ENCODE results near the gene SFSWAP.
"Not testable (repeated sequence)": the region's sequence is repeated elsewhere in the genome, so short reads cannot be mapped to it uniquely, and the experiment has no call there.

Gene SFSWAP

DNA sequence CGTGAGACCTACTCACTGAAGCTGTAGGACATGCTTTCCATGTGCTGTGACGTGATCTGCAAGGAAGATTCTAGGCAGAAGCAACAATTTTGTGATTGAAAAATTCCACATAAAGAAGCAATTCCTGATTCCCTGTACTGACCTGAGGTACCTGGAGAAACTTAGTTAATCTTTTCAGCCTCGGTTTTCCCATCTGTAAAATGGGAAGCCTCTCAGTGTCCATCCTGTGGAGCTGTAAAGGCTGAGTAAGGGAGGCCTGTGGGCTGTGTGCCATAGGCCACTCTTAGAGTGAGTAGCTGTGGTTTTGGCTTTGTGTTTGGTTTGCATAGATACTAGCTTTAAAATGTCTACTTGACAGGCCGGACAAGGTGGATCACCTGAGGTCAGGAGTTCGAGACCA lies 50.7 kb downstream of the SFSWAP start:
- no peak for DNase-seq (ENCODE audit: low spot score)

DNA sequence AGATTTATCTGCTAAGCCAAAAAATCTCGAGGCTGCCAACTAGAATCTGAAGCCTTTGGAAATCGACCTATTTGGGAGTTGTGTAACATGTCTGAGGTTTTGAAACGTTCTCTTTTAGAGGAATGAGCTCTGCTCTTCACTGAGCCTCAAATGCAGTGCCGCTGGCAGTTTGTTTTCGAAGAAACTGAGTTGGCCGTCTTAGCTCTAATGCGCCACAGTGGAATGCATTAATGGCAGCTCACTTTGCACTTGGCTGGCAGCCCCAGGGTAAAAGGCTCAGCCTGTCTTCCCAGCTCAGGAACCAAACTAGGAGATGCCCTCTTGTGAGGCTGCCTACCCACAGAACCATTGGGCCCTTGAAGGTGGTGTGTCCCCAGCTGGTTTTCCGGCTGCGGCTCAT lies 53.8 kb downstream of the SFSWAP start:
- DNase-seq (ENCODE audit: low spot score): no peak

DNA sequence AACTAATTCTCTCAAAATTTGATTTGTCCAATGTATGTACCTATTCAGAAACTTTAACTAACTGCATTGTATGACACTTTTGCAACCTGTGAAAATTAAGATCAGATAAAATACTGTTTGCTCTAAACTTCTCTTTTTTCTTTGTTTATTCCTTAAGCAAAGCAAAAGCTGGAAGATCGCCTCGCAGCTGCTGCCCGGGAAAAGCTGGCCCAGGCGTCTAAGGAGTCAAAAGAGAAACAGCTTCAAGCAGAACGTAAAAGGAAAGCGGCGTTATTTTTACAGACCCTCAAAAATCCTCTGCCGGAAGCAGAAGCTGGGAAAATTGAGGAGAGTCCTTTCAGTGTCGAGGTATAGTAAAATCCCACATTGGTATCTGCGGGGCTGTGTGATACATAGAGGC lies 55.1 kb downstream of the SFSWAP start:
- no peak for DNase-seq (ENCODE audit: low spot score)

DNA sequence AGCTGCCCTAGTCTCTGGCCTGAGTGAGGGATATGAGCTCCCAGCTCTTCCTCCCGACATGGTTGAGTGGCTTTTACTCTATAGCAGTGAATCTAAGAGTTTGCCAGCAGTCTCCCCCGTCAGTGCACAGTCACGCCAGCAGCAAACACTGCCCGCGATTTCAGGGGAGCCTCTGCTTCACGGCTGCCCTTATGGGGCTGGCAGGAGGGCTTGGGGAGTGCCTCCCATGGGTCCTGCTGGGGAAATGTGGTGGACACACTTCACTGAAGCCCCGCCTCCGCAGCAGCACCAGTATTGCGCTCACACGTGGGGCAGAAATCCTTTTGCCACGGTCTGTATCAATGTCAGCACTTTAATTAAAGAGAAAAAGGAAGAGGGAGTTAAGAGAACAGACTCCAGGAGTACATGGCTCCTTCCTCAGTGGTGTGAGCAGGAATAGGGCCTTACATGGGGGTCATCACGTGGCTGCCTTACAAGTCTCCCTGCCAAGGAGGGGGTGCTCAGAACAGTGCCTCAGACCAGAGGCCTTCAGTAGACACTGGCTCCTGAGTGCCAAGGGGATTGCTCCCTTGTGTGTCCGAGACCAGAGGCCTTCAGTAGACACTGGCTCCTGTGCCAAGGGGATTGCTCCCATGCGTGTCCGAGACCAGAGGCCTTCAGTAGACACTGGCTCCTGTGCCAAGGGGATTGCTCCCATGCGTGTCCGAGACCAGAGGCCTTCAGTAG lies 55.7 kb downstream of the SFSWAP start:
- no peak for DNase-seq (ENCODE audit: low spot score)

DNA sequence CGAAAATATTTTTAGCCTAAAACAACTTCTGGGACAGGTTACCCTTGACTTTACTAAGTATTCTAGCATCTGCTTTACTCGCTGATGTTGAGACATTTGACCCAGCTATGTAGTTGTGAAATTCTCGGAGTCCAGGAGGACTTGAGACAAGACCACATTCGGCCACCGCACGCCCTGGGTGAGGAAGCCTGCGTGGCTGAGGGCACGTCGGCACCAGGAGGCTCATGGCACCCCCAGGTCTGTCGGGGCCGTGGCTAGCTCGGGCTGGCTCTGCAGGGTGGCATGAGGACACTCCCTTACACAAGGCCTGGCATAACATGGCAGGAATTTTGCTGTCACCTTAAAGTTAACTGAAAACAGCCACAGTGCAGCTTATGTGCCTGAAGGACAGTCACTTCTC lies 59.2 kb downstream of the SFSWAP start:
- no peak for DNase-seq (ENCODE audit: low spot score)

DNA sequence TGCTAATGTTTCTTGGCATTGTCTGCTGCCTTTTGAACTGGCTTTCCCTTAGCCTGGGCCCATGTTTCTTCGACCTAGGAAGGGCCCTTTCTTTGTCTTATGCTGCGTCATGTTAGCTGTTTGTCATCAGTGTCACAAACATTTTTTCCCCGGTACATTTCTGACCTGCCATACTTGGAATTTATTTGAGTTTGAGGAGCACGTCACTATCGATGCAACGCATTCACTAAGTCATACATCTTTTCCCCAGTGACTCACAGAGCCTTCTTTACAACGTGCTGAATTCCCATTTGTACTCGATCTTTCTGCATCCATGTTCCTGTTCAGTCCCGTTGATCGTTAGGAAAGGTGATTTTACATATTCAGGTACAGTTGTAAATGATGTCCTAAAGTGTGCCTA lies 61.1 kb downstream of the SFSWAP start:
- no peak for DNase-seq (ENCODE audit: low spot score)

DNA sequence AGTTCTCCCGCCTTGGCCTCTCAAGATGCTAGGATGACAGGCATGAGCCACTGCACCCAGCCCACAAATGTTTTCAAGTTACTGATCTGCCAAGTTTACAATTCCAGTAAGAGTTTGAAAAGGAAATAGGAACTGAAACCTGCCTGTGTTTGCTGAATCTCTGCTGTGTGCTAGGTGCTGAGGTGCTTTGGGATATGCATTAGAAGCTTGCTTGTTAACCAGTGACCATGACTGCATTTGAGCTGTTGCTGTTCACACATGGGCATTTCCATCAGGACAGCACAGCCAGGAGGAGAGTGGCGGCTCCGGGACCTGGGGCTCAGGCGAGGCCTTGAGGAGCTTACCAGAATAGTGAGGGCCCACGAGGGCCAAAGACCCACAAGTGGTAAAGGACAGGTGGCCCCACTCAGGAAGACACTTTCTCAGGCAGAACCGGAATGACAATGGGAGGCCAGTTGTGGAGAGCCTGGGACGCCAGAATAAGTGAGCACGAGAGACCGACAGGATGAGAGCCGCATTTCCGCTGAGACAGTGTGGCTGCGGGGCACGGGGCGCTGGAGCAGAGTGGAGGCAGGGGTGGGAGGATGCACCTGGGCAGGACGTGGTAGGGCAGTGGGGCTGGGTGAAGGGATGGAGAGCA lies 62.8 kb downstream of the SFSWAP start:
- no peak for DNase-seq (ENCODE audit: low spot score)

DNA sequence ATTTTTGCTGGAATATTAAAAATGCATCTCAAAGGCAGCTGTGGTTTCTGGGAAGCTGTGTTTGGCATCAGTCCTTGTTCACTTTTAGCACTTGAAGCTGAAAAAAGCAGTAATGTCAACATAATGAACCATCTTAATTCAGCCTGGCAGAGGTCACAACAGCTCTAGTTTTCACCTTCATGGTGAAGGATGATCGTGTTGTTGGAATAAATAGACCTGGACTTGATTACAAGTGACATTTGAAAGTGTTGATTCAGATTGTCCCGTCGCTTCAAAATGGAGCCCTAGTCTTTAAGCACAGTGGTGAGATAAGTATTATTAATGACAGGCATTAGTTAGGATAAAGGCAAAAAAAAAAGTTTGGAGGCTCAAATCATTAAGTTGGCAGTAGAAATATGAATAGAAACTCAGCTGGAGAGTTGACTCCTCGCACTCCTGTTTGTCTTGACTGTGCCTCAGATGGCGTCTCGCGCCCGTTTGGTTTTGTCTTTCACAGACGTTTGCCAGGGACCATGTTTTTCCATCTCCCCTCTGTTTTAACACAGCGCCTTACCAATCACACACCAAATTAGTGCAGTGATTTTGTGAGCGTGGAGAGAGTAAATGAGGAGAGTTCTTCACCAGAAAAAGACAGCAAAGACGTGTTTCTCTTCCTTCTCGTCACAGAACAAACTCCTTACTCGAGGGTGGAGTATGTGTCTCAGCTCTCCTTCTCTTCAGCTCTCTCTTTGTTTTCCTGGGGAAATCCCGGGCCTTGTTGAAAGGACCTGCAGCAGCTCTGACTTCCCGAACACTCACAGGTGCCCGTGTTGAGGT lies 63.9 kb downstream of the SFSWAP start:
- no peak for DNase-seq (ENCODE audit: low spot score)

DNA sequence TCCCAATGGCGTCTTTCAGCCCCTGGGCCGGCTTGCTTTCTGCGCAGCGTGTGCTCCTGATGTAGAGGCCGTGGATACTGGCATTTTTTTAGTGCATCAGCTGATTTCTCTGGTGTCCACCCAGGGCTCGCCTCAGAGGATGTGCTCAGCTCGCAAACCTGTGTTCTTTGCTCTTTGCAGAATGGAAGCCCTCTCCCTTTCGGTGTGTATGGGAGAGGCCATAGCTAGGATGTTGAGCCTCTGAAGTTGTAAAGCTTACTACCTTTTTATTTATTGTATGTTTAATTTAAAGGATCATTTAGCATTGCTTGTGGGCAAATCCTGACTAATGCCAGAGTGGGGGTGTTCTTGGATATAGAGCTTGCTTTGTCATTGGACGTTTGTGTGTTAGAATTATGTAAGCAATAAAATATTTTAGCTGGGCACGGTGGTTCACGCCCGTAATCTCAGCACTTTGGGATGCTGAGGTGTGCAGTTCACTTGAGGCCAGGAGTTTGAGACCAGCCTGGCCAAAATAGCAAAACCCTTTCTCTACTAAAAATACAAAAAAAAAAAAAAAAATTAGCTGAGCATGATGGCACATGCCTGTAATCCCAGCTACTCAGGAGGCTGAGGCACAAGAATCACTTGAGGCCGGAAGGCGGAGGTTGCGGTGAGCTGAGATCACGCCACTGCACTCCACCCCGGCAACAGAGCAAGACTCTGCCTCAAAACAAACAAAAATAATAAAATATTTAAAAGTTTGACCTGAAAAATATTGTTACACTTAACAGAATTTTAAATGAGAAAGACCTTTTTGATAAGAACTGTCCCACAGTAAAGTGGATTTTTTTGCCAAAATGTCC lies 64.7 kb downstream of the SFSWAP start:
- DNase-seq (ENCODE audit: low spot score): no peak

DNA sequence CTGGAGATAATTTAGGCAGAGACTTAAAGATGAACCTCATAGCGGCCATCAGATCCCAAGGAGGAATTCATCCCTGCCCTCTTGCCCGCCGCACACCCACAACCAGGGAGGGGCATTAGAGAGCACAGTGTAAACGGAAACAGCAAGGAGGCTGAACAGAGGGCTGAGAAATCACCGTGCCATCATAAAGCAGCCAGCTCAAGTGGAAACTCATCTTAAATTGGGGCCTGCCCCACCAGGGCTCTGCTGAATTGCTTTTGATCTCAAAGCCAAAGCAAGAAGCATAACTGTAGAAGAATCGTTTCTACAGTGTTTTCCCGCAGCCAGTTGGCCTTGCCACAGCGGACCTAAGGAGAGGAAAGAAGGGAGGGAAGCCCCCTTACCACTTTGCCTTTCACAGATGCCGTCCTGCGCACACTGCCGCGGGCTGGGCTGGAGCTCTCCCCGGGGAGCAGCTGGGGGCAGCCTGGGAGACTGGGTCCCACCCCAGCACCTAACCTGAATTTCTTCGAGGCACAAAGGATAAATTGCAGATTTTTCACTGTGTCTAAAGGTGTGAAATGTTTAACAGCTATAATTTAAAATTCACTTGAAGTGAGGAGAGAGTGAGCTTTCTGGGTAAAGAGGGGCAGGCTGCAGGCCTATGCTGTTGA lies 65.5 kb downstream of the SFSWAP start:
- no peak for DNase-seq (ENCODE audit: low spot score)

DNA sequence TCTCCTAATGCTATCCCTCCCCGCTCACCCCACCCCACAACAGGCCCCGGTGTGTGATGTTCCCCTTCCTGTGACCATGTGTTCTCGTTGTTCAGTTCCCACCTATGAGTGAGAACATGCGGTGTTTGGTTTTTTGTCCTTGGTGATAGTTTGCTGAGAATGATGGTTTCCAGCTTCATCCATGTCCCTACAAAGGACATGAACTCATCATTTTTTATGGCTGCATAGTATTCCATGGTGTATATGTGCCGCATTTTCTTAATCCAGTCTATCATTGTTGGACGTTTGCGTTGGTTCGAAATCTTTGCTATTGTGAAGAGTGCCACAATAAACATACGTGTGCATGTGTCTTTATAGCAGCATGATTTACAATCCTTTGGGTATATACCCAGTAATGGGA lies 66.4 kb downstream of the SFSWAP start:
- DNase-seq (ENCODE audit: low spot score): not testable (repeated sequence)

DNA sequence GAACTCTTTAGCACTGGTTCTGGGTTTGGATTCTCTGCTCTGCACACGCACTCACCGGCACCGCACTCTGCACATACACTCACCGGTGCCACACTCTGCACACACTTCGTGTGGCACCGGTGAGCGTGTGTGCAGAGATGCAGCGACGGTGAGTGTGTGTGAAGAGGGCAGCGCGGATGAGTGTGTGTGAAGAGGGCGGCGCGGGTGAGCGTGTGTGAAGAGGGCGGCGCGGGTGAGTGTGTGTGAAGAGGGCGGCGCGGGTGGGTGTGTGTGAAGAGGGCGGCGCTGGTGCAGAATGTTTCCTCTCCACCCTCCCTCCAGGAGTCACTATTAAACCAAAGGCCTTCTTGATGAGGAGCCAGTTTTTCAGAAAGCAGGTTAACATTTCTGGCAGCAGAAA lies 68.1 kb downstream of the SFSWAP start:
- DNase-seq (ENCODE audit: low spot score): no peak

DNA sequence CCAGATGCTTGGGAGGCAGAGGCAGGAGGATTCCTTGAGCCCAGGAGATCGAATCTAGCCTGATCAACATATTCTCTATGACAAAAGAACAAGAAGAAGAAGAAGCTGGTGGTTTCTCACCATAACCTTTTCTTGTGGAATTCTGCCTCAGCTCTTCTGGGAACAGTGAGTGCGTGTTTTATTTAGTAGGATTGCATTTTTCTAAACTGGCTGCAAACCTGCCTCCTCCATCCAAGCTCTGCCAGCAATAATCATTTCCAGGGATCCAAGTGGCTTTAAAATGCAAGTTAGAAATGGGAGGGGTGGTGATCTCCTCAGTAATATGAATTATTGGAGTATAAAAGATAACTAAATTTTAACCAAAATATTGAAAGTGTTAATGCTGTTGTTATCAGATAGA lies 71.2 kb downstream of the SFSWAP start:
- no peak for DNase-seq (ENCODE audit: low spot score)

DNA sequence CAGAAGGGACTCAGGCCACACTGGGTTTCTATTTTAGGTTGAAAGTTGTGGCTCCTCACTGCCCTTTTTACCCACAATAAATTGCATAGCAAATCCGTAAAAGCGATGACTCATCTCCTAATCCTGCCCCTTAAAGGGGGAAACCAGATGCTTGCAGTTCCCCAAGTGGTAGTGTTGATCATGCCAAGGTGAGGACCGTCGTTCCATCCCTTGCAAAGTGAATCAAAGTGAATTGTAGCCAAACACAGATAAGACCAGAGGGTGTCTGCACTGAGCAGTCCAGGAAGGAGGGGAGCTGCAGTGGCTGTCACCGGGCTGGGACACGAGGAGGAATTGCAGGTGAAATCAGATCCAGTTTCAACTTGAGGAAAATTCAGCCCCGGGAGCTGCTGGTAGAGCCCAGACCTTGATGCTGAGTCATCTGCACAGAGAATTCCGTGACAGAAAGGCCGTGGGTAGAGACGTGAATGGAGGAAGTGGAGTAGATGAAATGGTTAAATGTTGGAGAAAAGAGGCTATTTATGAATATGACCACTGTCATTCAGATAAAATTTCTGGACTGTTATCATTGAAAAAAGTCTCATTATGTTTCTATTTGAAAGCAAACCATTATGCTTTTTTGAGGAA lies 73.1 kb downstream of the SFSWAP start:
- peak; percentile 85 for DNase-seq (ENCODE audit: low spot score)

DNA sequence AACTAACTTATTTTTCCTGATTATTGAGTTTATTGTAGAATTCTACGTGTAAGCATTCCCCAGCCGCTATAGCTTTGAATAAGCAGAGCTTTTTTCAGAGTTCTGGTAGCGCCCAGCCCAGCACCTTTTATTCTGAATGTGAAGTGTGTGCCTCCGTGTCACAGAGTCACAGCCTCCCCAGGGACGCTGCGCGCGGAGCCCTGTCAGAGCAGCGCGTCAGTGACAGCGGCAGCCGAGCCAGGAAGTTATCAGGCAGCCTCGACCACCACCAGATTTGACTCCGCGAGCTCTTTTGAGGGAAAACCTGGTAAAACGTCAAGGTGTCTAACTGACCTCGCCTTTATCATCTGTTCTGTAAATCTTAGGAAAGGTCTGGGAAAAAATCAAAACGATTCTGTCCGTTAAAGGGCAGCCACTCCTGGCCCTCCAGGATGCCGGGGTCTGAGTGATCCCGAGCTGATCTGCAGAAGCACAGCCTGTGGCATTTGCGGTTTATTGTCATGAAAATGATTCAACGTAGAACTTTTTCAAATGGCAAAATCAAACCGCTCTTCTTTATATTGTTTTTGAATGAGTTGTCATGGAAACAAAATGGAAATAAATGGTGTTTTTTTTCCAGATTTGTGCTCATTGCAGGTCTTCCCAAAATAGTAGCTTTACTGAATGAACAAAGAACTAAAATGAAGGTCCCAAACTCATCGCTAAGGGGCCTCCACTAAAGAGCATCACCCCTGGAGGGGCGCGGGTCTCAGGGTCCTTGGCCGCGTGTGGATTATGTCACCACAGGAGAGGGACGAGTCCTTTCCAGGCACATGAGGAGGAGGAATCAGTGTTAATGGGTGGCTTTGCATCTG lies 74.2 kb downstream of the SFSWAP start:
- DNase-seq (ENCODE audit: low spot score): peak; percentile 19

DNA sequence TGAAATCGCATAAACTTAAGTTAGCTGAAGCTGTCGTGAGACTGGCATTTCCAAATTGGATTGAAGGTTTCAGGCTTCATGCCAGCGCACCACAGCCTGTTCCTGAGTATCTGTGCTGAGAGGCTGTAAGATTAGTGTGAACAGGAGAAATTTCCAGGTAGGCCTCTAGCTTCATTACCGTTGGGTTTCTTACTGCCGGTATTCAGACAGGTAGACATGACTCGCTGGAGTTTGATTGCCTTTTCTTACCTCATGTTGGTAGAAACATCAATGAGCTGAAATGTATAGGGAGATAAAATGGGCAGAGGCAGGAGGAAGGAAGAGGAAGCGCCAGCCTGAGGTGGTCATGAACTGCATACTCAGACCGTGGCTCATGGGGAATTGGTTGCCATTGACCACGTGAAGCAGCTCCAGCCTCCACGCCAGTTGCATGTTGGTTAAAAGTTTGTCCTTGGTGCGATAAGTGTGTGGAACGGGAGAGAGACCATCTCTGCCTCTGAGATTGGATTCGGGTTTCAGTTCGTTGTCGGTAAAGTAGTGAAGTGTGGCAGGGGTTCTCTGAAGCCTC lies 75.0 kb downstream of the SFSWAP start:
- no peak for DNase-seq (ENCODE audit: low spot score)

DNA sequence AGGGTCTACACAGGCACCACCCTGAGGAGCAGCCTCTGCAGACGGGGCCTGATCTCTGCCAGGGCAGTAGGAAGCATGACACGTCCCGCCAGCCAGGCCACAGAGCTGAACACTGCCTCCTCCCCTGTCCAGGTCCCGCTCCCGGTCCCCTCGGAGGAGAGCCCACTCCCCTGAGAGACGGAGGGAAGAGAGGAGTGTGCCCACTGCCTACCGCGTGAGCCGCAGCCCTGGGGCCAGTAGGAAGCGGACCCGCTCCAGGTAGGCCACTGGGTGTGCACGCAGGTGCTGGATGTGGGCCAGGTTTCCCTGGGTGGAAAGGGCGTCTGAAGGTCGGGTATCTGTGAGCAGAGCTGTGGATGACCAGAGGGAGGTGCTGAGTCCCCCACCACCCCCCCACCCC lies 75.4 kb downstream of the SFSWAP start:
- DNase-seq (ENCODE audit: low spot score): no peak

DNA sequence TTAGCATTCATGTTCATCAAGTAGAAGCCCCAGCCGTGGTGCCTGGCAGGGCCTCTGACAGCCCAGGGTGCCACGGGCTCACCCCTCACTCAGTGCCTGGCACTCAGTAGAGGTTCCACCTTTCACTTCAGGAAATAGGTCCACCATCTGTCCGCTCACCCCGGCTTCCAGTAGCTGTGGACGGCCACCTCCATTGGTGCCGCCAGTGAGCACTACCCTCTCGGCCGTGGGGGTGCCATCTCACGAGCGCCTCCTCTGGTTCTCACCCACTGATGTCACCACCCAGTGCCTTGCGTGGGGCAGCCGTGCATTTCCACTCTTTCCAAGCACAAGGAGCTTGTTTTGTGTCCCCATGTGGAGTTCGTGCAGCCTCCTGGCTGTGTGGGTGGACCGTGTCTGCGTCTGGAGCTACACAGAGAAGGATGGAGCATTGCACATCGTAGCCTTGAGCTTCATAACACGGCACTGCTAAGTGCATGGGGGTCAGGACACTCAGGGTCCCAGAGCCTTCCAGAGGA lies 76.3 kb downstream of the SFSWAP start:
- DNase-seq (ENCODE audit: low spot score): no peak

DNA sequence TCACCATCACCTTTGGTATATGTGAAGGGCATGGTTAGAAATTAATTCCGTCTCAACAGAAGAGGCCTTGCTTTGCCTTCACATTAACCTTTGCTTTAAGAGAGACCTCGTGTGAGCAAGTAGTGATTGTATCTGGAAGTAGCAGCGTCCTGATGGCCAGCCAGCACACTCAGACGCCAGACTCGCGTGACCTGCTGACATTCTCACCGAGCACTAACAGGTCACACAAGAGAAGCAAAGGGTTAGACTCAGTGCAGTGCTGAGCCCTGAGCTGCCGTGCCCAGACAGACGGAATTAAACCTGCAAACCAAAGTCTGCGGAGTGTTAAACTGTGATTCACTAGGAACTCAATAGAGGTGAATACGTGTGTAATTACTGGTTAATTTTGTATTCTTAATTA lies 77.2 kb downstream of the SFSWAP start:
- no peak for DNase-seq (ENCODE audit: low spot score)

DNA sequence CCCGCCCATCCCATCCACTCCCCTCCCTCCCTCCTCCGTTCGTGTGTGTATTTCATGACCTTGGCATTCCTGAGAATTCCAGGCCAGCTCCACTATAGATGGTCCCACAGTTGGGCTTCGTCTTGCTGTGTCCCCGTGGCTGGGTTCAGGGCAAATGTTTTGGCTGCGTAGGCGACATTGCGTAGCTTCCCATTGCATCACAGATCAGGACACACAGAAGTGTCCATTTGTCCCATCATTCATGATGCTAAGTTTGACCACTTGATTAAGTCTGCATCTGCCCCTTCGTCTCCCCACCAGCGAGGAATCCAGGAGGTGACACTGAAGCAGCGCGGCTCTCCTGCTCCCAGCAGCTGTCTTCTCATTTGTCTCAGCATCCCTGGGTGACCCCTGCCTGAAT lies 78.7 kb downstream of the SFSWAP start:
- no peak for DNase-seq (ENCODE audit: low spot score)
